Activated gamma-delta T cell treated with Interleukin-2 at 50 U/mL for 16 hours (primary cell): ENCODE measurements around the gene PFN3.

Experiments
- DNase-seq: peaks from one replicate; pipeline ENCODE4 v3.0.0-alpha.2; 2020

PFN3 gene

GRCh38 chr5:177359451-177359851 is 41.0 kb downstream of the PFN3 start:
- DNase-seq: no peak

GRCh38 chr5:177358370-177358819 is 42.1 kb downstream of the PFN3 start:
- DNase-seq: no peak

DNA sequence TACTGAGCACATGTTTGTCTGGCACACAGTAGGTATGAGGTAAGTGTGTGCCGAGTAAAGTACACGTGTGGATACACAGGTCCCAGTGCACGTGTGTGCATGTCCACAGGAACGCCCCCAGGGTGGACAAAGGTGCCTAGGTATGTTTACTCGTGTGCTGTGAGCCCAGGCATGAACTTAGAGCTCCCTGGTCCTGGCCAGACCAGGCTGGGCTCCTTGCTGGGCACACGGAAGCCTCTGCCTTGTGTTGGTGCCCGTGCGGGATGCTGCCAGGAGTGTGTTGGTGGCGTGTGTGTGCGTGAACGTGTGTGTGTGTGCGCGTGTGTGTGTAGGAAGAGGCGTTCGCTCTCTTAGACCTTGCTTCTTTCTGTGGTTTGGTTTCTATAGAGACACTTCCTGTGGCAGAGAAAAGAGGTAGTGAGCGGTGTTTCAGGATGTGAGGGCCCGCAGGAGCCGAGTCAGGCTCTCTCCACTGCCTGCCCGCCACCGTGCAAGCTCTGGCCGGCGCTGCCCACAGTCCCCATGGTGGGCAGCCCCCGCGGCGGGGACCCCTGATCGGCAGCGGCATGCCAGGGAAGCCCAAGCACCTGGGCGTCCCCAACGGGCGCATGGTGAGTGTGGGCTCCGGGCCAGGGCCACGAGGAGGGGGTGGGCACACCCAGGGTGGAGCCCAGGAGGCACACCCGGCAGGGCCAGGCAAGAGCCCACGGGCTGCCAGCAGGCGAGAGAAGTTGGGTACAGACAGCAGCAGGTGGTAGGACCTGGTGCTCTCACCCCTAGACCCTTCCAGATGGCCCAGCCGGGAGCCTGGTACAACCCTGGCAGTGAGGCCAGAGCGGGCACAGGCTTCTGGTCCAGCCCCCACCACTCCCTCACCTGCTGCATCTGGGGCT is 42.8 kb downstream of the PFN3 start, which contains the start of gene RGS14:
Gene RGS14, plus strand, starts transcription at position 466 of the 893 bp plus-strand sequence. Its CDS starts 101 bp downstream, at position 567.
- DNase-seq: peak; percentile 74

GRCh38 chr5:177357146-177357458 is 43.4 kb downstream of the PFN3 start:
- no peak for DNase-seq

GRCh38 chr5:177356746-177357145 is 43.7 kb downstream of the PFN3 start:
- no peak for DNase-seq

DNA sequence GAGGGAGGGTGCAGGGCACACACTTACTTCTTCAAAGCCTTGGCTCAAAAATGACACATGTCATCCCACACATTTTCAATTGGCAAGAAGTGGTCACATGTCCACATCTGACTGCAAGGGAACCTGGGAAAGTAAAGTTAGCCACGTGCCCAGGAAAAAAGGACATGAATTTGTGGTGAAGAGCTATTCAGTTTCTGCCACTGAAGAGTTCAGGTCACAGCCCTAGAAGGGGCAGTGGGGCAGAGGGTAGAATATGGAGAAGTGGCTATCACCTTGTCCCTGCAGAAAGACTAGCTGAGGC is 44.6 kb downstream of the PFN3 start:
- no peak for DNase-seq

- no peak for DNase-seq
Observed at GRCh38 chr5:177355162-177355867, 45.1 kb downstream of the PFN3 start.

- no peak for DNase-seq
Observed at GRCh38 chr5:177354711-177355110, 45.8 kb downstream of the PFN3 start.

GRCh38 chr5:177354256-177354655 is 46.2 kb downstream of the PFN3 start:
- no peak for DNase-seq

GRCh38 chr5:177353093-177353492 is 47.4 kb downstream of the PFN3 start:
- DNase-seq: no peak

DNA sequence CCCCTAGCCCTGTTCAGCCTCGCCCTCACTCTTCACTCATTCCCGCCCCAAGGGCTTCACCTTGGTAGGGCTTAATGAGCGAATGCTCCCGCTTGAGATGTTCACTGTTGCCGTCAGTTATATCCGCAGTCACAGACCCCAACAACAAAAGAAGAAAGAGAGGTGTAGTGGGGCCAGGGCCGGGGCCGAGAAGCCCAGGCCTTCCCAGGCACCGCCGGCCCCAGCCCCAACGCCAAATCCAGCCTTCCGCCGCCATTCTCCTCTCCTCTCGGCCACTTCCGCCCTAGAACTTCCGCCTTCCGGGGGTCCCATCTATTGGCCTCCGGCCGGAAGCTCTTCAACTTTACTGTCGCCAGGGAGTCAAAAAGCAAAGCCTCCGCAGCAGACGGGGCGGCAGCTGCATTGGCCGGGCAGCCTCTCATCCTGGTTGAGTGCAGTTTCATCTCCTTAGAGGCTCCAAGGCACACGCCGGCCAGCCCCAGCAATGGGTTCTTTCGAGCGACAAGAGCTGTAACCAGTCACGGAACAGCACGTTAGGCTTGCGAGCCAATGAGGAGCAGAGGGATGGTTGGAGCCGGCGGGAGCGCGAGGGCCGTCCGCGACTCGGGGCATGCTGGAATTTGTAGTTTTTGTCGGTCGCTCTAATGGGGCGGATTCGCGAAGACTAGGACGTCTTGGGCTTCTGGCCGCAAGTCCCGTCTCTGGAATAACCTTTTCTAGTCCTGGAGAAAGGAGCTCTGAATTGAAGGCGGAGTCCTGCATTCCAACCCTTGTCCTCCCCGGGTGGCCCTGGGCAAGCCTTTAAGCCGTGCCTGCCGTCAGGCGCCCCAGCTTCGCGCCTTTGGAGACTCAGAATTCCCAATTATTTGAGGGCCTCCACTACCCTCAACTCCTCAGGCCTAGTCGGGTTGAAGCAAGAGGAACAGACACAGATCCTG is 48.8 kb downstream of the PFN3 start, which contains the start of gene LMAN2:
Gene LMAN2, minus strand, starts transcription at position 277 of the 938 bp plus-strand sequence. Its CDS starts 21 bp downstream, at position 256.
- peak; percentile 88 for DNase-seq

DNA sequence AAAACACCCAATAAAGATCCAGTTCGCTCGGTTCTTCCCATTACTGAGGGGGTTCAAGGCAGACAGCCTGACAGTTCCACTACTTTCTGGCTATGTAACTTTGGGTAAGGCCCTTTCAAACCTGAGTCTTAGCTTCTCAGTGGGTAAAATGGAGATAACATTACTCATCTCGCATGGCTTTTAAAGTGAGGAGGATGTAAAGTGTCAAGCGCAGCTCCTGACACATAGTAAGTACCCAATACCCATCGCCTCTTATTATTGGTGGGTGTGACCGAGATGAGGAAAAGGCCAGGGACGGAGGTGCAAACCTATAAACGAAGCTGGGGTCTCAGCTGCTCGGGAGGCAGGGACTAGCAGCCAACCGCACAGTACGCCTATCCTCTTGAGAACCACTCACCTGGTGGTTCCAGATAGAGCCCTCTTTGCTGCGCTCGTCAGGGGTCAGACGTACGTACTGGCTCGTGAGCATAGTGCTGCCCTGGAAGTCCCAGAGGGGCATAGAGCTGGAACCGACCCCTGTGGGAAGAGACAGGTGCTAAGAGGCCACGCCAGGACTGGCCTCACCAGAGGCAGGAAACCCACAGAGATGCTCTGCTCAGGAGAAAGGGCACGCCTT is 49.6 kb downstream of the PFN3 start:
- DNase-seq: no peak
